Endothelial cell of umbilical vein (primary cell): ENCODE data around the gene FAM221A.

ENCODE experiments used
- GATA2 ChIP-seq: IDR thresholded peaks from 2 replicates; pipeline ENCODE4 v1.7.0; 2011; ENCODE audit warnings: low read depth, mild to moderate bottlenecking, moderate library complexity, mixed read lengths, low read length; ENCODE audit not compliant: insufficient read length, insufficient read depth
- POLR2A ChIP-seq: IDR thresholded peaks from 2 replicates; pipeline ENCODE4 v1.6.1; 2012; ENCODE audit warnings: low read depth, mild to moderate bottlenecking, control low read depth, low read length
- TF ChIP-seq, protein P1 (sequence below), 2 donors: IDR thresholded peaks; 1 replicate in 1 of 2; 2 replicates in 1 of 2; pipeline ENCODE4 v1.5.1; 2011; ENCODE audit warnings: low read length in 2 of 2, mild to moderate bottlenecking in 2 of 2, moderate library complexity in 2 of 2, control low read depth in 1 of 2, inconsistent platforms in 1 of 2, low read depth in 1 of 2; ENCODE audit not compliant: insufficient read depth in 1 of 2; ENCODE audit errors: extremely low read depth in 1 of 2

DNA sequence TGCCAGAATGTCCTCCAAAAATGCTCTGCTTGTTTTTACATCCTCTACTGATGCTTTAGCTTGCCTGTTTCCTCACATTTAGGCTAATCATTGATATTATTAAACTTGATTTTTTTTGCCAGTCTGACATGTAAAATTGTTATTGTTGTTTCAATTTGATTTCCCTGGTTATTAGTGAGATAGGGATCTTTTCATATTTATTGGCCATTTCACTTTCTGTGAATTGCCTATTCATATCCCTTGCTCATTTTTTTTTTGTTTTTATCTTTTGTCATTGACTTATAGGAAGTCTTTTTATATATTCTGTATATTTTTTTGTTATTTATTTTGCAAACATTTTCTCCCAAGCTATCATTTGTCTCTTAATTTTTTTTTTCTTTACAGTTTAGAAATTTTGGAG, 13.2 kb downstream of the FAM221A start:
- no peak for TF ChIP-seq POLR2A
- TF ChIP-seq, protein P1, sequence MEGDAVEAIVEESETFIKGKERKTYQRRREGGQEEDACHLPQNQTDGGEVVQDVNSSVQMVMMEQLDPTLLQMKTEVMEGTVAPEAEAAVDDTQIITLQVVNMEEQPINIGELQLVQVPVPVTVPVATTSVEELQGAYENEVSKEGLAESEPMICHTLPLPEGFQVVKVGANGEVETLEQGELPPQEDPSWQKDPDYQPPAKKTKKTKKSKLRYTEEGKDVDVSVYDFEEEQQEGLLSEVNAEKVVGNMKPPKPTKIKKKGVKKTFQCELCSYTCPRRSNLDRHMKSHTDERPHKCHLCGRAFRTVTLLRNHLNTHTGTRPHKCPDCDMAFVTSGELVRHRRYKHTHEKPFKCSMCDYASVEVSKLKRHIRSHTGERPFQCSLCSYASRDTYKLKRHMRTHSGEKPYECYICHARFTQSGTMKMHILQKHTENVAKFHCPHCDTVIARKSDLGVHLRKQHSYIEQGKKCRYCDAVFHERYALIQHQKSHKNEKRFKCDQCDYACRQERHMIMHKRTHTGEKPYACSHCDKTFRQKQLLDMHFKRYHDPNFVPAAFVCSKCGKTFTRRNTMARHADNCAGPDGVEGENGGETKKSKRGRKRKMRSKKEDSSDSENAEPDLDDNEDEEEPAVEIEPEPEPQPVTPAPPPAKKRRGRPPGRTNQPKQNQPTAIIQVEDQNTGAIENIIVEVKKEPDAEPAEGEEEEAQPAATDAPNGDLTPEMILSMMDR (IDR thresholded peaks at IDR 0.05; ENCODE audit: extremely low read depth in 1 of 2, insufficient read depth in 1 of 2, low read depth in 1 of 2, low read length in 2 of 2) = no peak
- no peak for TF ChIP-seq GATA2
